Bronchial epithelial cell (primary cell): ENCODE results near the gene CLSTN2. TPM values are rescaled to one million over a fixed set of nuclear protein-coding genes. Genes with fewer than 3 reads are reported as not detected.

Experiments
- DNase-seq: peaks from one replicate; pipeline ENCODE4 v3.0.0-alpha.2; 2010; ENCODE audit warnings: low read depth
- FAIRE-seq: peaks from 2 replicates; lab custom pipeline; 2011; peaks lifted over from hg19 to GRCh38; lab: Jason Lieb, UNC
- H3K27me3 ChIP-seq: 2 replicates; pipeline ENCODE4 v1.5.1; 2011; ENCODE audit warnings: low read length; ENCODE audit not compliant: control insufficient read depth, insufficient read depth
- H3K36me3 ChIP-seq: 2 replicates; pipeline ENCODE4 v1.5.1; 2011; ENCODE audit warnings: low read length; ENCODE audit not compliant: control insufficient read depth, insufficient read depth
- H3K4me3 ChIP-seq: 2 replicates; pipeline ENCODE4 v1.5.1; 2011; ENCODE audit warnings: mild to moderate bottlenecking, low read depth, low read length, control low read depth
- total RNA-seq: library from RNA; depleted of rRNA; stranded (reverse); fragments of >200 nt; gene quantifications from 2 replicates; pipeline ENCODE4 v1.2.1, GENCODE V29; 2014
- TF ChIP-seq, protein P1 (sequence below): IDR thresholded peaks from 2 replicates; pipeline ENCODE4 v1.5.1; 2011; ENCODE audit warnings: mild to moderate bottlenecking, moderate library complexity, low read length, control low read depth, inconsistent platforms; ENCODE audit not compliant: insufficient read depth, severe bottlenecking

Gene CLSTN2
- total RNA-seq, 1 donor from 2014 or later, result 0.26 TPM

DNA sequence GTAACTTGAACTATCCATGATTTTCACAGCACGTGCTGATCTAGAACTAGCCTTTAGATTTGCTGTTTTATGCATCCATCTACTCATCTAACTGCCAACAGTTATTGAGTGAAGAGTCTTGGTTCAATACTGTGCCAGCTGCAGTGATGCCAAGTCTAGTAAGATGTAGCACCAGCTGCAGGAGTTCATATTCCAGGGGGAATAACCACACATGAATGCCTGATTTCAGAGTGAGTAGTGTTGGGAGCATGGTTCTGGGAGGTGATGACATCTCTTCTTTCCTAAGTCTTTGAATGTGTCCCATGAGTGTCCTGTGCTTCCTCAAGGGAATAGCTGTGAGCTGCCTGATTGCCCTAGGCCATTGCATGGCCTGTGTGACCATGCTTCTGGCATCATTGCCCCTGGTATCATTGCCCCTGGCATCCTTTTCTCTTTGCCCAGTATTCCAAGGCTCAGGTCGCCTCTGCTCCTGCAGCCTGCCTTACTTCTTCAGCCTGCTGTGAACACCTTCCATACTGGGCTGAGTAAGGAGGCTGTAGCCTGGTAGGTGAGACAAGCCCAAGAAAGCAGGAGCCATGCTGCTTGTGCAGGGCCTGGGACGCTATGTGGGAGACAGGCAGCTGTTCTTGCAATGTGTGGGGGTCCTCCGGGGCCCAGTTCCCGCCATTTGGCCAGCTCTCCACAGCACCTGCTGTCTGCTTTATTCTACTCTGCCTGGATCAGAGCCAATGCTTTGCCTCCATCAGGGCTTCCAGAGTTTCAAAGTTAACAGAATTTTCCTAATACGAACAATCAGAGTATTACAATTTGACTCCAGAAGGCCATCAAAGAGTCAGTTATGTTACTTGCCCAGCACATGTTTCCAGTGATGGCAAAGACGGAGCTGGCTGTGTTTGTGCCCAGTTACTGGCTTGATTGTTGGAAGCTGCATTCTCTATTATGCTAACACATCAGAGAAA is 73.2 kb downstream of the CLSTN2 start:
- Histone ChIP-seq H3K4me3 (no peak overlapping the region), H3K36me3 (no peaks in the 10 kb centered on the region), H3K27me3 (no peaks in the 10 kb centered on the region)
- DNase-seq (no peak), FAIRE-seq (no peak)
- TF ChIP-seq, protein P1, sequence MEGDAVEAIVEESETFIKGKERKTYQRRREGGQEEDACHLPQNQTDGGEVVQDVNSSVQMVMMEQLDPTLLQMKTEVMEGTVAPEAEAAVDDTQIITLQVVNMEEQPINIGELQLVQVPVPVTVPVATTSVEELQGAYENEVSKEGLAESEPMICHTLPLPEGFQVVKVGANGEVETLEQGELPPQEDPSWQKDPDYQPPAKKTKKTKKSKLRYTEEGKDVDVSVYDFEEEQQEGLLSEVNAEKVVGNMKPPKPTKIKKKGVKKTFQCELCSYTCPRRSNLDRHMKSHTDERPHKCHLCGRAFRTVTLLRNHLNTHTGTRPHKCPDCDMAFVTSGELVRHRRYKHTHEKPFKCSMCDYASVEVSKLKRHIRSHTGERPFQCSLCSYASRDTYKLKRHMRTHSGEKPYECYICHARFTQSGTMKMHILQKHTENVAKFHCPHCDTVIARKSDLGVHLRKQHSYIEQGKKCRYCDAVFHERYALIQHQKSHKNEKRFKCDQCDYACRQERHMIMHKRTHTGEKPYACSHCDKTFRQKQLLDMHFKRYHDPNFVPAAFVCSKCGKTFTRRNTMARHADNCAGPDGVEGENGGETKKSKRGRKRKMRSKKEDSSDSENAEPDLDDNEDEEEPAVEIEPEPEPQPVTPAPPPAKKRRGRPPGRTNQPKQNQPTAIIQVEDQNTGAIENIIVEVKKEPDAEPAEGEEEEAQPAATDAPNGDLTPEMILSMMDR, result no peak

DNA sequence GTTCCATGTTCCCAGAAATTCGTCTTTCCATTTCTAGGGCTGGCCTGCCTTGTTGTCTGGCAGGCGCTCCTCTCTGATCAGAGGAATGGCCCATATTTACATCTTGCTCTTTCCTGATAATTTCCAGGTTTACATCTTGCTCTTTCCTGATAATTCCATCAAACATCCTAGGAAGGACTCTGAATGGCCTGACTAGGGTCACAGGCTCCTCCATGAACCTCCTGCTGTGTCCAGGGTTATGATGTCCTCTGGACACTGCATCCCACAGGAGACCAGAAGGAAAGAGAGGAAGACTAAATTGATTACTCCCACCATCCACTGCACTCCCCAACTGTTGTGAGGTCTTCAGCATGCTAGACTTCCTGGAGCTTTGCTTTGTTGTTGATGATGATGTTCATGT is 75.4 kb downstream of the CLSTN2 start:
- H3K27me3 ChIP-seq, result no peaks in the 10 kb centered on the region
- DNase-seq (no peak), FAIRE-seq (peak; percentile 52)
- TF ChIP-seq, protein P1, result no peak
- H3K4me3 ChIP-seq, result no peak overlapping the region
- H3K36me3 ChIP-seq, result no peaks in the 10 kb centered on the region

DNA sequence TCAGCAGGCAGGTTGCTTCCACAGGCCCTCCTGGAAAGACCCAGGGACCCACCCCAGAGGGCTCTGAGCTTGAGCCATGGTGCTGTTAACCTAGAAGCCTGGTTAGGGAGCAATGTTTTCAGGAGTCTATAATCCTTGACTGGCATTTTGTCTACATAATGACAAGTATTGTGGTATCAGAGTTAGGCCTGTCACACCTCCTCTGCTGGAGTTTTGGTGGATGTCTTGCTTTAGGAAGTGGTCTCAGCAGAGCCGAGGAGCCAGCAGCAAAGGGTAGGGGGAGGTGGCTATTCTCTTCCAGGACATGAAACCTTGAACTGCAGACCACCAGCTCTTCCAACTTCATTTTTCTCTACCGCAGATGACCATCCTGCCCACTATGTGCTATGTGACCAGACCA is 76.1 kb downstream of the CLSTN2 start:
- FAIRE-seq, result no peak
- no peak overlapping the region for H3K4me3 ChIP-seq
- TF ChIP-seq, protein P1, result no peak
- H3K27me3 ChIP-seq, result no peaks in the 10 kb centered on the region
- H3K36me3 ChIP-seq, result no peaks in the 10 kb centered on the region
- DNase-seq, result no peak

DNA sequence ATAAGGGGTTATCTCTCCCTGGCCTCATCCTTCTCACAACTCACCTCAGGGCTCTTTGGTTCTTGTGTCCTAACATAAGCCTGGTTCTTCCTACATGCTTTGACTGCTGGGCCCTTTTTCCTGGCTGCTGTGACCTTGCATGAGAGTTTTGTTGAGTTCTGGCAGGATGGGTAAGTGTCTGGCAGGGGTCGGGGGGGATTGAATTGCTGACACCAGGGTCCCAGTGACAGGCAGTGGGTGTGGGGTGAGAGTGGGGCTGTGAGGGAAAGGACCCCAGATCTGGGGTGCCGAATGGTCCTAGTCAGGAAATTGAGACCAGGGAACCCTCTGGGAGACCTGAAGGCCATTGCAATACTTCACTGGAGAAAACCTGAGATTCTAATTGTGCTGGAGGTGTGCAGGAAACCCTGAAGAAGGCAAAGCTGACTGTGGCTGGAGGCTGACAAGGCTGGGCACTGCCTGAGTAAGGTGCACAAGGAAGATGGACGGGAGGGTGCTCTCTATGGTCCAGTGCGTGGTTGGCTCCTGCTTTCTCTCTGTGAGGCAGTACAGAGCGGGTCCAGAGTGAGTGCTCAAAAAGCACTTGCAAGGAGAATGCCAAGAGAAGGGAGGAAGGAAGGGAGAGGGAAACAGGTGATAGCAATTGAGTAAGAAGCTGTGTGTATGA is 76.8 kb downstream of the CLSTN2 start:
- H3K4me3 ChIP-seq, result no peak overlapping the region
- DNase-seq (no peak), FAIRE-seq (no peak)
- H3K36me3 ChIP-seq, result no peaks in the 10 kb centered on the region
- TF ChIP-seq, protein P1, result no peak
- no peaks in the 10 kb centered on the region for H3K27me3 ChIP-seq

DNA sequence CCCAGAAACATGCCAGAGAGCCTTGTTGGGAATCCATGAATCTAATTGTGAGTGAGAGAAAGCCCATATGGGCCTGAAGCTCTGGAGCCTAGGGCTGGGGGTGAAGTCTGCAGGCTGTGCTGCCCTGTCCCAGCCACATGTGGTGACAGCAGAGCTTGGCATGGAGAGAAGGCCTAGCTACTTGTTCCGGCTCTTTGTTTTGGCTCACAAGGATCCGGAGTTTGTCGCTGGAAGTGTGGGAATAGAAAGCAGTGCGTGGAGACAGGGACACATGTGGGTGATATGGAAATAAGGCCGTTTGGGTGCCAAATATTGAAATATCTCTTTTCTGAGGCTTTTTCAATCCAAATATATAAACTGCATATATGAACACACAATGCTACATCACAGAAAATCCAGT is 78.2 kb downstream of the CLSTN2 start:
- H3K4me3 ChIP-seq, result no peak overlapping the region
- H3K36me3 ChIP-seq, result no peaks in the 10 kb centered on the region
- H3K27me3 ChIP-seq, result no peaks in the 10 kb centered on the region
- no peak for DNase-seq
- no peak for FAIRE-seq
- TF ChIP-seq, protein P1, result no peak
